H9 (cell line): ENCODE data around the gene DMXL1. TPM values are rescaled to one million over a fixed set of nuclear protein-coding genes. Genes with fewer than 3 reads are reported as not detected.
A peak's percentile ranks its signal among the peaks of the same experiment; 100 is the strongest.

Experiments
- DNase-seq: peaks from one replicate; pipeline ENCODE4 v3.0.0-alpha.2; 2017
- H2AFZ ChIP-seq: one replicate; pipeline ENCODE4 v1.6.1; 2013; ENCODE audit warnings: mild to moderate bottlenecking, low read length, control low read depth, moderate library complexity
- H2AK5ac ChIP-seq: 2 replicates; pipeline ENCODE4 v1.6.1; 2013; ENCODE audit warnings: low read length, control low read depth, mixed read lengths; ENCODE audit not compliant: insufficient read length
- H2BK120ac ChIP-seq: one replicate; pipeline ENCODE4 v1.6.1; 2013; ENCODE audit warnings: low read depth, mild to moderate bottlenecking, low read length, control low read depth, inconsistent platforms; ENCODE audit not compliant: poor library complexity, severe bottlenecking
- H2BK12ac ChIP-seq: 2 replicates; pipeline ENCODE4 v1.6.1; 2013; ENCODE audit warnings: low read length, control low read depth, mixed read lengths, low read depth; ENCODE audit not compliant: insufficient read length
- H2BK15ac ChIP-seq: 2 replicates; pipeline ENCODE4 v1.6.1; 2013; ENCODE audit warnings: low read depth, low read length, control low read depth
- H2BK20ac ChIP-seq: one replicate; pipeline ENCODE4 v1.6.1; 2013; ENCODE audit warnings: low read depth, mild to moderate bottlenecking, low read length, control low read depth, inconsistent platforms; ENCODE audit not compliant: poor library complexity, severe bottlenecking
- H2BK5ac ChIP-seq: 2 replicates; pipeline ENCODE4 v1.6.1; 2013; ENCODE audit warnings: low read length, control low read depth, mixed read lengths; ENCODE audit not compliant: insufficient read length
- H3K14ac ChIP-seq: 2 replicates; pipeline ENCODE4 v1.6.1; 2013; ENCODE audit warnings: low read length, control low read depth; ENCODE audit not compliant: insufficient read depth
- H3K18ac ChIP-seq: 2 replicates; pipeline ENCODE4 v1.6.1; 2013; ENCODE audit warnings: low read depth, mild to moderate bottlenecking, mixed read lengths, low read length, control low read depth; ENCODE audit not compliant: insufficient read length
- H3K23ac ChIP-seq: 2 replicates; pipeline ENCODE4 v1.6.1; 2013; ENCODE audit warnings: low read length, control low read depth, mixed read lengths, low read depth; ENCODE audit not compliant: insufficient read length
- H3K23me2 ChIP-seq: 2 replicates; pipeline ENCODE4 v1.6.1; 2013; ENCODE audit warnings: low read depth, mild to moderate bottlenecking, mixed read lengths, low read length, control low read depth; ENCODE audit not compliant: insufficient read length, poor library complexity, severe bottlenecking
- H3K27ac ChIP-seq: 2 replicates; pipeline ENCODE4 v1.5.1; 2013; ENCODE audit warnings: low read length, control low read depth, mixed read lengths, low read depth; ENCODE audit not compliant: insufficient read length
- H3K27me3 ChIP-seq: 2 replicates; pipeline ENCODE4 v1.6.1; 2013; ENCODE audit warnings: low read length, control low read depth, inconsistent platforms; ENCODE audit not compliant: insufficient read depth
- H3K4ac ChIP-seq: 2 replicates; pipeline ENCODE4 v1.6.1; 2013; ENCODE audit warnings: low read depth, mild to moderate bottlenecking, control low read depth, inconsistent platforms, low read length, moderate library complexity
- H3K4me1 ChIP-seq: 2 replicates; pipeline ENCODE4 v1.6.1; 2013; ENCODE audit warnings: low read length, control low read depth, inconsistent platforms; ENCODE audit not compliant: insufficient read depth
- H3K4me2 ChIP-seq: 2 replicates; pipeline ENCODE4 v1.6.1; 2013; ENCODE audit warnings: low read length, control low read depth, mixed read lengths; ENCODE audit not compliant: insufficient read length, insufficient read depth
- H3K56ac ChIP-seq: 2 replicates; pipeline ENCODE4 v1.6.1; 2013; ENCODE audit warnings: low read depth, mild to moderate bottlenecking, mixed read lengths, low read length, control low read depth; ENCODE audit not compliant: insufficient read length
- H3K79me1 ChIP-seq: 2 replicates; pipeline ENCODE4 v1.6.1; 2013; ENCODE audit warnings: low read depth, mild to moderate bottlenecking, moderate library complexity, low read length, control low read depth, inconsistent platforms; ENCODE audit not compliant: insufficient read depth, poor library complexity, severe bottlenecking
- H3K79me2 ChIP-seq: 2 replicates; pipeline ENCODE4 v1.6.1; 2013; ENCODE audit warnings: low read length, control low read depth, inconsistent platforms; ENCODE audit not compliant: insufficient read depth
- H3K9ac ChIP-seq: 2 replicates; pipeline ENCODE4 v1.6.1; 2013; ENCODE audit warnings: low read length, control low read depth, mixed read lengths; ENCODE audit not compliant: insufficient read length; ENCODE audit errors: extremely low read depth
- H3K9me3 ChIP-seq: one replicate; pipeline ENCODE4 v1.6.1; 2013; ENCODE audit warnings: low read depth, low read length, inconsistent platforms; ENCODE audit not compliant: control insufficient read depth
- H3T11ph ChIP-seq: one replicate; pipeline ENCODE4 v1.6.1; 2013; ENCODE audit warnings: mild to moderate bottlenecking, low read length, control low read depth, inconsistent platforms
- H4K20me1 ChIP-seq: one replicate; pipeline ENCODE4 v1.6.1; 2013; ENCODE audit not compliant: control insufficient read depth, insufficient read length, insufficient read depth
- H4K5ac ChIP-seq: 2 replicates; pipeline ENCODE4 v1.6.1; 2013; ENCODE audit warnings: low read depth, mild to moderate bottlenecking, mixed read lengths, low read length, control low read depth; ENCODE audit not compliant: insufficient read length
- H4K8ac ChIP-seq: replicated peaks from 2 replicates; pipeline ENCODE4 v1.6.1; 2013; ENCODE audit warnings: low read length, control low read depth, mixed read lengths, low read depth; ENCODE audit not compliant: insufficient read length
- H4K91ac ChIP-seq: 2 replicates; pipeline ENCODE4 v1.6.1; 2013; ENCODE audit warnings: low read depth, mild to moderate bottlenecking, moderate library complexity, mixed read lengths, low read length, control low read depth; ENCODE audit not compliant: insufficient read length
- H3K27ac Mint-ChIP-seq, 3 experiments: 2 replicates in 2 of 3; 3 replicates in 1 of 3; pipeline ENCODE4 v1.8.0; 2020 to 2021; ENCODE audit warnings: mixed read lengths in 3 of 3, mild to moderate bottlenecking in 1 of 3, moderate library complexity in 1 of 3
- H3K27me3 Mint-ChIP-seq: 2 replicates; pipeline ENCODE4 v1.8.0; 2021; ENCODE audit warnings: low read depth, mild to moderate bottlenecking, moderate library complexity, mixed read lengths
- H3K36me3 Mint-ChIP-seq, 3 experiments: 2 replicates in 2 of 3; 3 replicates in 1 of 3; pipeline ENCODE4 v1.8.0; 2020 to 2021; ENCODE audit warnings: low read depth in 3 of 3, mixed read lengths in 3 of 3; ENCODE audit not compliant: insufficient read depth in 1 of 3
- H3K4me1 Mint-ChIP-seq, 2 experiments: 2 replicates each; pipeline ENCODE4 v1.8.0; 2020; ENCODE audit warnings: mixed read lengths in 2 of 2
- H3K4me3 Mint-ChIP-seq, 2 experiments: 2 replicates in 1 of 2; 3 replicates in 1 of 2; pipeline ENCODE4 v1.8.0; 2020 to 2021; ENCODE audit warnings: mild to moderate bottlenecking in 2 of 2, mixed read lengths in 2 of 2, moderate library complexity in 1 of 2
- H3K9me3 Mint-ChIP-seq, 2 experiments: 2 replicates in 1 of 2; 3 replicates in 1 of 2; pipeline ENCODE4 v1.8.0; 2020; ENCODE audit warnings: mild to moderate bottlenecking in 2 of 2, mixed read lengths in 2 of 2, moderate library complexity in 1 of 2
- WGBS: extraction: QIAGEN DNeasy Blood & Tissue Kit; methylation state at CpG from one replicate; pipeline ENCODE4 v1.1.7; 2013; ENCODE audit warnings: missing lambda C conversion rate, low lambda C conversion rate, mixed read lengths; ENCODE audit not compliant: insufficient read length; ENCODE audit errors: extremely low coverage; 5-methylcytosine and 5-hydroxymethylcytosine counted together
- total RNA-seq: library from RNA; stranded (reverse); gene quantifications from 2 replicates; pipeline ENCODE4 v1.2.1, GENCODE V29; 2021
- TF ChIP-seq, protein P1 (sequence below): fragments of 200-600 bp; sonication (generic); conservative IDR thresholded peaks from 3 replicates; pipeline ENCODE4 v1.8.0; 2021; ENCODE audit warnings: antibody characterized with exemption, mild to moderate bottlenecking

DMXL1 gene
- total RNA-seq, 1 experiment from 2014 or later: 63.5 TPM

DNA sequence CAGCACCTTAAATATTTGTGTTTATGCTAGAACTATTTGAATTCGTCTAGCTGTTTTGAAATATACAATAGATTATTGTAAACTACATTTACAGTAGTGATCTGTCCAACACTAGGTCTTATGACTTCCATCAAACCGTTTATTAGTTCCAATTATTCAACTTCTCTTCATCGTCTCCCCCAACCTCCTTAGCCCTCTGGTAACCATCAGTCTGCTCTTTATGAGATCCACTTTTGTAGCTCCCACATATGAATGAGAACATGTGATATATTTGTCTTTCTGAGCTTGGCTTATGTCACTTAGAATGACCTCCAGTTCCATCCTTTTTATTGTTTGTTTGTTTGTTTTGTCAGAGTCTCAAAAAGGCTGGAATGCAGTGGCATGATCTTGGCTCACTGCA, 11.8 kb downstream of the DMXL1 start:
- H3K27ac ChIP-seq: no peak overlapping the region
- H3K27me3 ChIP-seq: no peaks in the 10 kb centered on the region
- peaks cover 14% of the 10 kb centered on the region; the same call in 1 of the 2 replicates for H3K79me2 ChIP-seq
- no peak overlapping the region for H2AFZ ChIP-seq
- Mint-ChIP-seq H3K36me3 (peaks cover 21 to 31% (median 28%) of the 10 kb centered on the region in 3 experiments), H3K27me3 (no peaks in the 10 kb centered on the region), H3K9me3 (peaks cover 10 to 19% of the 10 kb centered on the region in 2 experiments; a peak in 4 of 5 replicates), H3K27ac (peak overlapping the region in 2 of 3 experiments; percentile 20 to 59; a peak in 3 of 7 replicates), H3K4me1 (peaks cover 40 to 43% of the 10 kb centered on the region in 2 experiments), H3K4me3 (no peak overlapping the region)
- no peaks in the 10 kb centered on the region for H3K23me2 ChIP-seq
- H4K8ac ChIP-seq: no peak overlapping the region
- H3K23ac ChIP-seq: no peak overlapping the region
- H3K9me3 ChIP-seq: no peaks in the 10 kb centered on the region
- H2BK20ac ChIP-seq: no peak overlapping the region
- H4K20me1 ChIP-seq: no peaks in the 10 kb centered on the region
- peaks cover 3% of the 10 kb centered on the region; the same call in 1 of the 2 replicates for H3K4me1 ChIP-seq
- H2BK120ac ChIP-seq: no peak overlapping the region
- TF ChIP-seq, protein P1, sequence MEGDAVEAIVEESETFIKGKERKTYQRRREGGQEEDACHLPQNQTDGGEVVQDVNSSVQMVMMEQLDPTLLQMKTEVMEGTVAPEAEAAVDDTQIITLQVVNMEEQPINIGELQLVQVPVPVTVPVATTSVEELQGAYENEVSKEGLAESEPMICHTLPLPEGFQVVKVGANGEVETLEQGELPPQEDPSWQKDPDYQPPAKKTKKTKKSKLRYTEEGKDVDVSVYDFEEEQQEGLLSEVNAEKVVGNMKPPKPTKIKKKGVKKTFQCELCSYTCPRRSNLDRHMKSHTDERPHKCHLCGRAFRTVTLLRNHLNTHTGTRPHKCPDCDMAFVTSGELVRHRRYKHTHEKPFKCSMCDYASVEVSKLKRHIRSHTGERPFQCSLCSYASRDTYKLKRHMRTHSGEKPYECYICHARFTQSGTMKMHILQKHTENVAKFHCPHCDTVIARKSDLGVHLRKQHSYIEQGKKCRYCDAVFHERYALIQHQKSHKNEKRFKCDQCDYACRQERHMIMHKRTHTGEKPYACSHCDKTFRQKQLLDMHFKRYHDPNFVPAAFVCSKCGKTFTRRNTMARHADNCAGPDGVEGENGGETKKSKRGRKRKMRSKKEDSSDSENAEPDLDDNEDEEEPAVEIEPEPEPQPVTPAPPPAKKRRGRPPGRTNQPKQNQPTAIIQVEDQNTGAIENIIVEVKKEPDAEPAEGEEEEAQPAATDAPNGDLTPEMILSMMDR: no peak
- H3T11ph ChIP-seq: no peak overlapping the region
- H2BK12ac ChIP-seq: no peak overlapping the region
- no peak overlapping the region for H3K4ac ChIP-seq
- no peak overlapping the region for H3K56ac ChIP-seq
- no CpG with 5 or more reads among the region's 3 CpGs for WGBS
- no peak overlapping the region for H3K4me2 ChIP-seq
- no peaks in the 10 kb centered on the region for H3K79me1 ChIP-seq
- no peak overlapping the region for H4K5ac ChIP-seq
- no peak overlapping the region for H2AK5ac ChIP-seq
- H2BK5ac ChIP-seq: no peak overlapping the region
- H2BK15ac ChIP-seq: no peak overlapping the region
- H3K18ac ChIP-seq: no peak overlapping the region
- H3K9ac ChIP-seq: no peak overlapping the region
- H4K91ac ChIP-seq: no peak overlapping the region
- no peak overlapping the region for H3K14ac ChIP-seq
- no peak for DNase-seq
